DOHH2 (cell line): ENCODE results near the gene CUEDC1.
A peak's percentile ranks its signal among the peaks of the same experiment; 100 is the strongest.
"Not testable (repeated sequence)": the region's sequence is repeated elsewhere in the genome, so short reads cannot be mapped to it uniquely, and the experiment has no call there.

ENCODE experiments used
- H3F3A ChIP-seq: fragments of 200-600 bp; sonication (generic), shearing (Covaris generic); 2 replicates; pipeline ENCODE4 v1.6.0; 2016; ENCODE audit warnings: antibody characterized with exemption, mild to moderate bottlenecking; ENCODE audit not compliant: control insufficient read depth, insufficient read depth
- H3K27ac ChIP-seq: fragments of 200-600 bp; sonication (generic); 2 replicates; pipeline ENCODE4 v1.5.1; 2014; ENCODE audit warnings: low read depth, mild to moderate bottlenecking, low read length, moderate library complexity
- H3K27me3 ChIP-seq: fragments of 200-600 bp; sonication (generic); 2 replicates; pipeline ENCODE4 v1.6.1; 2014; ENCODE audit warnings: mild to moderate bottlenecking, low read length, mixed read lengths; ENCODE audit not compliant: control insufficient read depth
- H3K36me3 ChIP-seq: fragments of 200-600 bp; sonication (generic); 2 replicates; pipeline ENCODE4 v1.6.1; 2014; ENCODE audit warnings: mild to moderate bottlenecking, low read length, moderate library complexity, mixed read lengths; ENCODE audit not compliant: control insufficient read depth
- H3K4me1 ChIP-seq: fragments of 200-600 bp; sonication (generic); 2 replicates; pipeline ENCODE4 v1.6.1; 2014; ENCODE audit warnings: mild to moderate bottlenecking, low read length, mixed read lengths; ENCODE audit not compliant: control insufficient read depth
- H3K4me2 ChIP-seq: fragments of 200-600 bp; sonication (generic); 2 replicates; pipeline ENCODE4 v1.6.0; 2014; ENCODE audit warnings: mild to moderate bottlenecking, low read length, moderate library complexity
- H3K4me3 ChIP-seq: fragments of 200-600 bp; sonication (generic); 2 replicates; pipeline ENCODE4 v1.5.1; 2014; ENCODE audit warnings: mild to moderate bottlenecking, low read length, mixed read lengths
- H3K79me2 ChIP-seq: fragments of 200-600 bp; sonication (generic); 2 replicates; pipeline ENCODE4 v1.6.1; 2014; ENCODE audit warnings: mild to moderate bottlenecking, low read length, mixed read lengths; ENCODE audit not compliant: control insufficient read depth
- H3K9me2 ChIP-seq: fragments of 200-600 bp; sonication (generic); replicated peaks from 2 replicates; pipeline ENCODE4 v1.6.1; 2014; ENCODE audit warnings: mild to moderate bottlenecking, low read length, mixed read lengths; ENCODE audit not compliant: control insufficient read depth
- H3K9me3 ChIP-seq: fragments of 200-600 bp; sonication (generic); 2 replicates; pipeline ENCODE4 v1.6.1; 2014; ENCODE audit warnings: antibody characterized with exemption, low read length, mixed read lengths; ENCODE audit not compliant: control insufficient read depth, insufficient read depth
- H4K20me1 ChIP-seq: fragments of 200-600 bp; sonication (generic); 2 replicates; pipeline ENCODE4 v1.6.0; 2014; ENCODE audit warnings: low read depth, mild to moderate bottlenecking, antibody characterized with exemption, low read length, moderate library complexity; ENCODE audit not compliant: control insufficient read depth, insufficient read depth
- EZH2phosphoT487 ChIP-seq: fragments of 200-600 bp; sonication (generic); IDR thresholded peaks from 2 replicates; pipeline ENCODE4 v1.6.1; 2017; ENCODE audit warnings: borderline replicate concordance, mild to moderate bottlenecking, antibody characterized with exemption, low read length, moderate library complexity, mixed read lengths
- TF ChIP-seq, protein P1 (sequence below): fragments of 200-600 bp; sonication (generic); IDR thresholded peaks from one replicate; pipeline ENCODE4 v1.5.1; 2014; ENCODE audit warnings: antibody characterized with exemption, mild to moderate bottlenecking, low read depth, low read length; ENCODE audit not compliant: poor library complexity, severe bottlenecking

Gene CUEDC1

DNA sequence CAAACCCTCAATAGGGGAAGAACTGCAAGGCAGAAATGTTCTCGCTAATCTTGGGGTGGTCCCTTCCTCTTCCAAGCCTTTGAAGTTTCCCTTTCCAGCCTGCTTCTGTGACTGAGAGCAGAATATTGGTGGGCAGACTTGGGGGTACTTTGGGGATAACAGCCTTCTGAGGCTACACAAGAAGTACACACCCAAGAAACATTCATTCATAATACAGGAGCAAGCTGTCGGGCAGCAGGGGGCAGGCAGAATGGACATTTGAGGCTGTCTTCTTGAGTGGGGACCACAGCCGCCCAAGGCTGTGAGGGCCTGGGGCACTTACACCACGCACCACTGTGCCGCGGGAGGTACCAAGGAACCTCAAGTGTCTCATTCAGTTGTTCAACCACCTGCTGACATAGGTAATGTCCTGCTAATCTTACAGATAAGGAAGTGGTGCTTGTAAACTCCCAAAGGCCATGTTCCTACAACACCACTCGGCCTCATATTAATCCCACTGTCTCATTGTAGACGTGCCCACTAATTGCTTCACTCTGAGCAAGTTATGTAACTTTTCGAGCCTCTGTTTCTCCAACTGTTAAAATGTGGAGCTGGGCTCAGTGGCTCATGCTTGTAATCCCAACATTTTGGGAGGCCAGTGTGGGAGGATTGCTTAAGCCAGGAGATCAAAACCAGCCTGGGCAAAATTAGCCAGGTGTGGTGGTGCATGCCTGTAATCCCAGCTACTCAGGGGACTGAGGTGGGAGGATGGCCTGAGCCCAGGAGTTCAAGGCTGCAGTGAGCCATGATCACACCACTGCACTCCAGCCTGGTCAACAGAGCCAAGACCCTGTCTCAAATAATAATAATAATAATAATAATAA is 102.9 kb downstream of the CUEDC1 start:
- Histone ChIP-seq H3F3A (no peaks in the 10 kb centered on the region), H3K27me3 (no peaks in the 10 kb centered on the region), H3K27ac (no peak overlapping the region), H3K9me3 (no peaks in the 10 kb centered on the region), H3K4me1 (peaks cover 29% of the 10 kb centered on the region), H3K4me2 (no peak overlapping the region), H3K79me2 (peaks cover 36% of the 10 kb centered on the region), H3K36me3 (peaks cover 20% of the 10 kb centered on the region), H4K20me1 (no peaks in the 10 kb centered on the region), H3K4me3 (no peak overlapping the region), H3K9me2 (no peaks in the 10 kb centered on the region)
- TF ChIP-seq, protein P1, sequence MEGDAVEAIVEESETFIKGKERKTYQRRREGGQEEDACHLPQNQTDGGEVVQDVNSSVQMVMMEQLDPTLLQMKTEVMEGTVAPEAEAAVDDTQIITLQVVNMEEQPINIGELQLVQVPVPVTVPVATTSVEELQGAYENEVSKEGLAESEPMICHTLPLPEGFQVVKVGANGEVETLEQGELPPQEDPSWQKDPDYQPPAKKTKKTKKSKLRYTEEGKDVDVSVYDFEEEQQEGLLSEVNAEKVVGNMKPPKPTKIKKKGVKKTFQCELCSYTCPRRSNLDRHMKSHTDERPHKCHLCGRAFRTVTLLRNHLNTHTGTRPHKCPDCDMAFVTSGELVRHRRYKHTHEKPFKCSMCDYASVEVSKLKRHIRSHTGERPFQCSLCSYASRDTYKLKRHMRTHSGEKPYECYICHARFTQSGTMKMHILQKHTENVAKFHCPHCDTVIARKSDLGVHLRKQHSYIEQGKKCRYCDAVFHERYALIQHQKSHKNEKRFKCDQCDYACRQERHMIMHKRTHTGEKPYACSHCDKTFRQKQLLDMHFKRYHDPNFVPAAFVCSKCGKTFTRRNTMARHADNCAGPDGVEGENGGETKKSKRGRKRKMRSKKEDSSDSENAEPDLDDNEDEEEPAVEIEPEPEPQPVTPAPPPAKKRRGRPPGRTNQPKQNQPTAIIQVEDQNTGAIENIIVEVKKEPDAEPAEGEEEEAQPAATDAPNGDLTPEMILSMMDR: no peak
- TF ChIP-seq EZH2phosphoT487: no peak

DNA sequence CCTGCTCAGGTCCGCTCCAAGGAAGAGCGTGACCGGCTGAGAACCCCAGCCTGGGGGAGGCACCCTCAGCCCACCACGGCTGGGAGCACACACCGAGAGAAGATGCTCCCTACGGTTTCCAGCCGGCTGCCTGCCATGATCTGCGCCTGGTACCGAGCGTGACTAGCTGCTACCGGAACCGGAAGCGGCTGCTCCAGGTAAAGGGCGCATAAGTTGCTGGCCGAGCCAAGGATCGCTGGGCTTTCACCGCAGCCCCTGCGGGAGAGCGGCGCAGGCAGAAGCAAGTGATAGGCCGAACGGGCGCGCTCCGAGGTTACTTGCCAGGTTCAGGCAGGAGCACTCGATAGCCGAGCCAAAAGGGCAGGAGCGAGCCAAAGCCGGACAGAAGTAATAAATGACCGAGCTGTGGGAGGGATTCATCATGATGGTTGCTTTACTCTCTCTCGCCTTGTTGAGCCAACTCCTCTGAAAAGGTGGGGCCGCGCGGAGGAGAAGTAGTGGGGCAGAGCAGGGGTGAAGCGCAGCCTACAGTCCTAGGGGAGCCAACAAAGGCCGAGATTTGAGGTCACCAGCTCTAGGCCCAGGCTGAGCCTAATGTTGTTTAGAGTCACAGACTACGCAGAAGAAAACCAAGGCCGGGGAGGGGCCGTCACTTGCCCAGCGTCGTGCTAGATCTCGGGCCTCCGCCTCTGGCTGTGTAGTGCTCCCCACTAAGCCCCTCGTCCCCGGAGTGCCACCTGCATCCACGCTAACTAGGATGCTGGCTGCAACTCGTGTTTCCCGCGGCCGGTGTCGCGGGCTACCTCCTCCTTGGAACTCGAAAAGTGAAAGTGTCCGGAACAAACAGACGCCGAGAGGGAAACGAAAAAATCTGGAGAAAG is 105.1 kb downstream of the CUEDC1 start, which contains the start of gene MRPS23:
Gene MRPS23 (minus strand): TSS at position 171 of the 881 bp plus-strand sequence. CDS start 34 bp downstream, at position 137.
- peak within 1 kb of the TSS; percentile 67 for H3K4me2 ChIP-seq
- peaks cover 47% of the 10 kb centered on the region for H3K79me2 ChIP-seq
- peaks cover 29% of the 10 kb centered on the region for H3K4me1 ChIP-seq
- no peaks in the 10 kb centered on the region for H3K9me3 ChIP-seq
- peaks cover 2% of the 10 kb centered on the region; the same call in 1 of the 2 replicates for H3F3A ChIP-seq
- no peaks in the 10 kb centered on the region for H3K9me2 ChIP-seq
- no peaks in the 10 kb centered on the region for H4K20me1 ChIP-seq
- no peak for TF ChIP-seq EZH2phosphoT487
- TF ChIP-seq, protein P1: no peak
- H3K27ac ChIP-seq: peak within 1 kb of the TSS; percentile 63
- H3K27me3 ChIP-seq: no peaks in the 10 kb centered on the region
- peaks cover 28% of the 10 kb centered on the region for H3K36me3 ChIP-seq
- peak within 1 kb of the TSS; percentile 100 for H3K4me3 ChIP-seq

DNA sequence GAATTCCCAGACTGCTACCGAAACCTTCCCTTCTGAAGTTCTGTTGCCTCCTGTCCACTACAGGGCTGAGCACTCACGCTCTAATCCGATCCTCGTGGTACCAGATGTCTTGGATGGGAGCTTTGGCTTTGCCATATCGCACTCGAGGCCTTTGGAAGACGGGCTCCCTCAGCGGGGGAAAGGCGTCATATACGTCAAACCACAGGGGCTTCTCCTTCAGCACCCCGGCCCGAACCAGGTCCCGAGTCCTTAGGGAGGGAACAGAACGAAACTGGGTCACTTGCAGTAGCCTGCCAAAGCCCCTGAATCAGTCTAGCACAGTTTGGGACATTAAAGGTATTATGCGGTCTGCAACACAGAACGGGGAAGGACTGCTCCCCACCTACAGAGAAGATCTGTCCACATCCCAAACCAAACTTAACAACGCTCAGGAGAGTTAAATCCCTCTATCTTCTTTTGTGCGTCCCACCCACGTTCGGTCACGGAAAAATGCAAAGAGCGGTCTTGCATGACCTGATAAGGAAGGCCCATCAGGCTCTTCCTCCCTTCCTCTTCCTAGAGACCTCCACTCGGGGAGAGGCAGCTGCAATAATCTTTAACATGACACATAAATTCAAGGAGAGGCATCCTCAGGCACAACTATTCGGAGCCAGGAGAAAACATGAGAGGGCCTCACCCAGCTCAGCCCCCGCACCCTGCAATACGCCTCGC is 105.9 kb downstream of the CUEDC1 start:
- Histone ChIP-seq H4K20me1 (no peaks in the 10 kb centered on the region), H3K4me1 (peaks cover 29% of the 10 kb centered on the region), H3K4me3 (peak overlapping the region; percentile 100), H3K27ac (peak overlapping the region; percentile 55), H3K9me3 (no peaks in the 10 kb centered on the region), H3K9me2 (no peaks in the 10 kb centered on the region), H3F3A (peaks cover 2% of the 10 kb centered on the region; the same call in 1 of the 2 replicates), H3K79me2 (peaks cover 50% of the 10 kb centered on the region), H3K36me3 (peaks cover 31% of the 10 kb centered on the region), H3K4me2 (peak overlapping the region; percentile 67), H3K27me3 (no peaks in the 10 kb centered on the region)
- TF ChIP-seq, protein P1: no peak
- no peak for TF ChIP-seq EZH2phosphoT487

DNA sequence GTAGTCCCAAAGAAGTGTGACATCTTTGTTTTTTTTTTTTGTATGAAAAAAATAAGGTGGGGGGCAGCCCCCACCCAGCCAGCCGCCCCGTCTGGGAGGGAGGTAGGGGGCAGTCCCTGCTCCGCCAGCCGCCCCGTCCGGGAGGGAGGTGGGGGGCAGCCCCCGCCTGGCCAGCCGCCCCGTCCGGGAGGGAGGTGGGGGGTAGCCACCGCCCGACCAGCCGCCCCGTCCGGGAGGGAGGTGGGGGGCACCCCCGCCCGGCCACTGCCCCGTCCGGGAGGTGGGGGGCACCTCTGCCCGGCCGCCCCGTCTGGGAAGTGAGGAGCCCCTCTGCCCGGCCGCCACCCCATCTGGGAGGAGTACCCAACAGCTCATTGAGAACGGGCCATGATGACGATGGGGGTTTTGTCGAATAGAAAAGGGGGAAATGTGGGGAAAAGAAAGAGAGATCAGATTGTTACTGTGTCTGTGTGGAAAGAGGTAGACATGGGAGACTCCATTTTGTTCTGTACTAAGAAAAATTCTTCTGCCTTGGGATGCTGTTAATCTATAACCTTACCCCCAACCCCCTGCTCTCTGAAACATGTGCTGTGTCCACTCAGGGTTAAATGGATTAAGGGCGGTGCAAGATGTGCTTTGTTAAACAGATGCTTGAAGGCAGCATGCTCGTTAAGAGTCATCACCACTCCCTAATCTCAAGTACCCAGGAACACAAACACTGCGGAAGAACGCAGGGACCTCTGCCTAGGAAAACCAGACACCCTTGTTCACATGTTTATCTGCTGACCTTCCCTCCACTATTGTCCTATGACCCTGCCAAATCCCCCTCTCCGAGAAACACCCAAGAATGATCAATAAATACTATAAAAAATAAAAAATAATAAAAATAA is 108.9 kb downstream of the CUEDC1 start:
- not testable (repeated sequence) for H3K27me3 ChIP-seq, H3K27ac ChIP-seq, H4K20me1 ChIP-seq, H3K4me2 ChIP-seq, H3F3A ChIP-seq, H3K4me3 ChIP-seq, H3K9me3 ChIP-seq, H3K9me2 ChIP-seq
- peaks cover 64% of the 10 kb centered on the region for H3K79me2 ChIP-seq
- peaks cover 47% of the 10 kb centered on the region for H3K36me3 ChIP-seq
- H3K4me1 ChIP-seq: peaks cover 24% of the 10 kb centered on the region
